ENCODE measurements around the gene GPX2. TPM values are rescaled to one million over a fixed set of nuclear protein-coding genes. Genes with fewer than 3 reads are reported as not detected.
"Not testable (repeated sequence)": the region's sequence is repeated elsewhere in the genome, so short reads cannot be mapped to it uniquely, and the experiment has no call there.

GPX2 gene
- total RNA-seq, 1 experiment from 2014 or later: 1.3 TPM

GRCh38 chr14:64920465-64920864 is 22.1 kb downstream of the GPX2 start:
- Histone ChIP-seq H3K36me3 (replicated peaks; ENCODE audit: control insufficient read depth, insufficient read depth, low read length) (peaks cover 3% of the 10 kb centered on the region), H3K4me3 (ENCODE audit: insufficient read depth, low read depth, low read length) (no peak overlapping the region), H3K27me3 (ENCODE audit: control insufficient read depth, insufficient read depth, low read length) (no peaks in the 10 kb centered on the region)
- no peak for DNase-seq

- H3K36me3 ChIP-seq (replicated peaks; ENCODE audit: control insufficient read depth, insufficient read depth, low read length): no peaks in the 10 kb centered on the region; the same call in 1 of the 2 replicates
- no peaks in the 10 kb centered on the region for H3K27me3 ChIP-seq (ENCODE audit: control insufficient read depth, insufficient read depth, low read length)
- no peak for DNase-seq
- no peak overlapping the region for H3K4me3 ChIP-seq (ENCODE audit: insufficient read depth, low read depth, low read length)
Observed at GRCh38 chr14:64919618-64920017, 22.9 kb downstream of the GPX2 start.

- DNase-seq: no peak
- H3K4me3 ChIP-seq (ENCODE audit: insufficient read depth, low read depth, low read length): no peak overlapping the region
- H3K27me3 ChIP-seq (ENCODE audit: control insufficient read depth, insufficient read depth, low read length): no peaks in the 10 kb centered on the region
- no peaks in the 10 kb centered on the region for H3K36me3 ChIP-seq (replicated peaks; ENCODE audit: control insufficient read depth, insufficient read depth, low read length)
Observed at GRCh38 chr14:64919215-64919614, 23.3 kb downstream of the GPX2 start.

- H3K4me3 ChIP-seq (ENCODE audit: insufficient read depth, low read depth, low read length): no peak overlapping the region
- no peak for DNase-seq
- no peaks in the 10 kb centered on the region for H3K27me3 ChIP-seq (ENCODE audit: control insufficient read depth, insufficient read depth, low read length)
- no peaks in the 10 kb centered on the region for H3K36me3 ChIP-seq (replicated peaks; ENCODE audit: control insufficient read depth, insufficient read depth, low read length)
Observed at GRCh38 chr14:64918216-64918615, 24.3 kb downstream of the GPX2 start.

- no peaks in the 10 kb centered on the region for H3K27me3 ChIP-seq (ENCODE audit: control insufficient read depth, insufficient read depth, low read length)
- no peaks in the 10 kb centered on the region for H3K36me3 ChIP-seq (replicated peaks; ENCODE audit: control insufficient read depth, insufficient read depth, low read length)
- no peak overlapping the region for H3K4me3 ChIP-seq (ENCODE audit: insufficient read depth, low read depth, low read length)
- DNase-seq: no peak
Observed at GRCh38 chr14:64915797-64916196, 26.7 kb downstream of the GPX2 start.

- DNase-seq: no peak
- H3K27me3 ChIP-seq (ENCODE audit: control insufficient read depth, insufficient read depth, low read length): no peaks in the 10 kb centered on the region
- H3K4me3 ChIP-seq (ENCODE audit: insufficient read depth, low read depth, low read length): peak overlapping the region; percentile 89
- H3K36me3 ChIP-seq (replicated peaks; ENCODE audit: control insufficient read depth, insufficient read depth, low read length): no peaks in the 10 kb centered on the region
Observed at GRCh38 chr14:64915029-64915424, 27.5 kb downstream of the GPX2 start.

GRCh38 chr14:64914237-64915028 is 28.1 kb downstream of the GPX2 start, which contains the start of gene CHURC1:
CHURC1 (plus strand) TSS chr14:64914455; CDS start chr14:64914496, 41 bp downstream.
- Histone ChIP-seq H3K27me3 (ENCODE audit: control insufficient read depth, insufficient read depth, low read length) (no peaks in the 10 kb centered on the region), H3K36me3 (replicated peaks; ENCODE audit: control insufficient read depth, insufficient read depth, low read length) (no peaks in the 10 kb centered on the region), H3K4me3 (ENCODE audit: insufficient read depth, low read depth, low read length) (peak within 1 kb of the TSS; percentile 89)
- peak; percentile 91 for DNase-seq

GRCh38 chr14:64913477-64913876 is 29.1 kb downstream of the GPX2 start:
- H3K4me3 ChIP-seq (ENCODE audit: insufficient read depth, low read depth, low read length): not testable (repeated sequence)

GRCh38 chr14:64912261-64912660 is 30.3 kb downstream of the GPX2 start:
- Histone ChIP-seq H3K4me3 (ENCODE audit: insufficient read depth, low read depth, low read length) (no peak overlapping the region), H3K36me3 (replicated peaks; ENCODE audit: control insufficient read depth, insufficient read depth, low read length) (no peaks in the 10 kb centered on the region)

More at GRCh38 chr14:64913477-64913876, 29.1 kb downstream of the GPX2 start:
- not testable (repeated sequence) for DNase-seq; H3K27me3 ChIP-seq (ENCODE audit: control insufficient read depth, insufficient read depth, low read length); H3K36me3 ChIP-seq (replicated peaks; ENCODE audit: control insufficient read depth, insufficient read depth, low read length)

GRCh38 chr14:64910847-64911495 is 31.6 kb downstream of the GPX2 start:
- H3K36me3 ChIP-seq (replicated peaks; ENCODE audit: control insufficient read depth, insufficient read depth, low read length): no peaks in the 10 kb centered on the region
- H3K4me3 ChIP-seq (ENCODE audit: insufficient read depth, low read depth, low read length): no peak overlapping the region
- H3K27me3 ChIP-seq (ENCODE audit: control insufficient read depth, insufficient read depth, low read length): no peaks in the 10 kb centered on the region
- peak; percentile 30 for DNase-seq

More at GRCh38 chr14:64912261-64912660, 30.3 kb downstream of the GPX2 start:
- DNase-seq: no peak
- H3K27me3 ChIP-seq (ENCODE audit: control insufficient read depth, insufficient read depth, low read length): no peaks in the 10 kb centered on the region

GRCh38 chr14:64906022-64906421 is 36.5 kb downstream of the GPX2 start:
- Histone ChIP-seq H3K27me3 (ENCODE audit: control insufficient read depth, insufficient read depth, low read length) (no peaks in the 10 kb centered on the region), H3K4me3 (ENCODE audit: insufficient read depth, low read depth, low read length) (no peak overlapping the region), H3K36me3 (replicated peaks; ENCODE audit: control insufficient read depth, insufficient read depth, low read length) (no peaks in the 10 kb centered on the region)
- no peak for DNase-seq

GRCh38 chr14:64899958-64900357 is 42.6 kb downstream of the GPX2 start:
- no peak overlapping the region for H3K4me3 ChIP-seq (ENCODE audit: insufficient read depth, low read depth, low read length)
- DNase-seq: no peak
- H3K36me3 ChIP-seq (replicated peaks; ENCODE audit: control insufficient read depth, insufficient read depth, low read length): no peaks in the 10 kb centered on the region
- no peaks in the 10 kb centered on the region for H3K27me3 ChIP-seq (ENCODE audit: control insufficient read depth, insufficient read depth, low read length)

- Histone ChIP-seq H3K36me3 (replicated peaks; ENCODE audit: control insufficient read depth, insufficient read depth, low read length) (no peaks in the 10 kb centered on the region), H3K4me3 (ENCODE audit: insufficient read depth, low read depth, low read length) (no peak overlapping the region), H3K27me3 (ENCODE audit: control insufficient read depth, insufficient read depth, low read length) (no peaks in the 10 kb centered on the region)
- DNase-seq: peak; percentile 59
Observed at GRCh38 chr14:64891839-64892375, 50.6 kb downstream of the GPX2 start.

GRCh38 chr14:64891173-64891838 is 51.2 kb downstream of the GPX2 start:
- DNase-seq: no peak
- no peak overlapping the region for H3K4me3 ChIP-seq (ENCODE audit: insufficient read depth, low read depth, low read length)
- no peaks in the 10 kb centered on the region for H3K27me3 ChIP-seq (ENCODE audit: control insufficient read depth, insufficient read depth, low read length)
- H3K36me3 ChIP-seq (replicated peaks; ENCODE audit: control insufficient read depth, insufficient read depth, low read length): no peaks in the 10 kb centered on the region

Measured in H7 (cell line).